Right renal pelvis (tissue), 4 donors: ENCODE measurements around the gene HPGD. TPM values are rescaled to one million over a fixed set of nuclear protein-coding genes. Genes with fewer than 3 reads are reported as not detected.

Experiments used
- DNase-seq, 4 donors: peaks; one replicate each; pipeline ENCODE4 v3.0.0-alpha.2; 2013; ENCODE audit warnings: low read depth in 4 of 4, low spot score in 3 of 4, missing footprints in 1 of 4
- polyA plus RNA-seq, 4 donors: library from polyadenylated mRNA; unstranded; fragments of 120-200 nt; gene quantifications; one replicate each; pipeline ENCODE4 v1.2.1, GENCODE V29; 2013; ENCODE audit not compliant: insufficient read length in 4 of 4

Gene HPGD
- polyA plus RNA-seq, result 100 to 1,000 TPM in 2 of 4 donors, 10 to 100 TPM in 2; 58.1 to 134 (median 86.9) TPM

- peak; percentile 30 to 62 (median 36) for DNase-seq
Measured at GRCh38 chr4:174522183-174523024, at the start of gene HPGD. Gene HPGD, minus strand, starts transcription at chr4:174522488. Its CDS starts 37 bp downstream, at chr4:174522451.

- DNase-seq, result no peak
Measured at GRCh38 chr4:174564529-174564928, 42.2 kb upstream of the HPGD start.

- no peak for DNase-seq
Measured at GRCh38 chr4:174563399-174563798, 41.1 kb upstream of the HPGD start.

- no peak for DNase-seq
Measured at GRCh38 chr4:174561560-174561959, 39.3 kb upstream of the HPGD start.

GRCh38 chr4:174559894-174560293 lies 37.6 kb upstream of the HPGD start:
- no peak for DNase-seq

GRCh38 chr4:174555789-174556630 lies 33.7 kb upstream of the HPGD start:
- DNase-seq, result no peak

- DNase-seq, result no peak
Measured at GRCh38 chr4:174554231-174554728, 32.0 kb upstream of the HPGD start.

- no peak for DNase-seq
Measured at GRCh38 chr4:174553828-174554227, 31.5 kb upstream of the HPGD start.

GRCh38 chr4:174553031-174553430 lies 30.7 kb upstream of the HPGD start:
- DNase-seq, result no peak

GRCh38 chr4:174550541-174550940 lies 28.3 kb upstream of the HPGD start:
- DNase-seq, result no peak

GRCh38 chr4:174549721-174550120 lies 27.4 kb upstream of the HPGD start:
- no peak for DNase-seq

- DNase-seq, result no peak
Measured at GRCh38 chr4:174545268-174545667, 23.0 kb upstream of the HPGD start.

GRCh38 chr4:174544496-174544895 lies 22.2 kb upstream of the HPGD start:
- DNase-seq, result no peak

GRCh38 chr4:174540175-174540574 lies 17.9 kb upstream of the HPGD start:
- no peak for DNase-seq

GRCh38 chr4:174539571-174539970 lies 17.3 kb upstream of the HPGD start:
- no peak for DNase-seq

- no peak for DNase-seq
Measured at GRCh38 chr4:174538876-174539250, 16.6 kb upstream of the HPGD start.

- no peak for DNase-seq
Measured at GRCh38 chr4:174538123-174538875, 16.0 kb upstream of the HPGD start.

GRCh38 chr4:174537634-174538033 lies 15.3 kb upstream of the HPGD start:
- DNase-seq, result no peak

GRCh38 chr4:174534461-174534860 lies 12.2 kb upstream of the HPGD start:
- DNase-seq, result no peak

- peak in 2 of 4 donors; percentile 19 to 20 for DNase-seq
Measured at GRCh38 chr4:174532445-174532844, 10.2 kb upstream of the HPGD start.

- no peak for DNase-seq
Measured at GRCh38 chr4:174531486-174531885, 9.2 kb upstream of the HPGD start.
